Measurements from ENCODE around the gene FIGN. TPM values are rescaled to one million over a fixed set of nuclear protein-coding genes. Genes with fewer than 3 reads are reported as not detected.
A peak's percentile ranks its signal among the peaks of the same experiment; 100 is the strongest.

FIGN gene
- total and polyA plus RNA-seq, 2 of the 13 experiments (the other 11 are each of a cell fraction or from before 2014, with no cell fraction given) = 6.6 to 6.7 TPM

DNA sequence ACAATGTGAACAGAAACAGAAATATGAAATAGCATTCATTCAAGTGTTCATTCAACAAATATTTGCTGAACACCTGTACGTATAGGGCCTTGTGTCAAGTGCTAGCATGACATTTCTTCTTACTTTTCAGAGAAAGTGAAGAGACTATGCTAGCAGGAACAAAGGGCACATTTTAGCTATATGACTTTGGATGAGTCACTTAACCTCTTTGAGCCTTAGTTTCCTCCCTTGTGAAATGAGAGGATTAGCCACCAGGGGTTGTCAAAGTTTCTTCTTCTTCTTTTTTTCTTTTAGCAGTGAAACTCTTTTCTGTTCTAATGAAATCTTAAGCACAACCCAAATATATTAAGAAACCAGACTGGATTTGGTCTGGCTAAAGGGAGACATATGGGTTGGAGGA lies 53.1 kb downstream of the FIGN start:
- 30% methylated on average over 1 of the region's 1 CpG for WGBS (ENCODE audit: low lambda C conversion rate)
- Histone ChIP-seq H3K4me3 (replicated peaks in 1 of 3; ENCODE audit: insufficient read depth in 1 of 3, low read depth in 2 of 3, low read length in 3 of 3) (no peak overlapping the region), H3K79me2 (ENCODE audit: insufficient read depth, low read length) (no peaks in the 10 kb centered on the region), H3K4me1 (ENCODE audit: insufficient read depth, low read length) (peaks cover 13% of the 10 kb centered on the region), H2AFZ (ENCODE audit: low read length) (no peak overlapping the region), H3K27ac (ENCODE audit: extremely low read length, insufficient read depth, low read length) (no peak overlapping the region), H3K9ac (ENCODE audit: insufficient read depth, low read depth, low read length) (no peak overlapping the region), H4K20me1 (ENCODE audit: insufficient read depth, low read length) (no peaks in the 10 kb centered on the region), H3K9me3 (ENCODE audit: low read length) (no peaks in the 10 kb centered on the region), H3K4me2 (ENCODE audit: low read depth, low read length) (no peak overlapping the region), H3K27me3 (ENCODE audit: control insufficient read depth in 1 of 2, insufficient read depth in 2 of 2, low read length in 2 of 2) (no peaks in the 10 kb centered on the region), H3K36me3 (replicated peaks in 1 of 2; ENCODE audit: control insufficient read depth in 1 of 2, insufficient read depth in 2 of 2, low read length in 2 of 2) (no peaks in the 10 kb centered on the region)
- no TSS peak for BruUV-seq (replicated peaks)
- intact Hi-C loops (cut with micrococcal nuclease; ENCODE audit: unreplicated experiment) = no loop called here
- FAIRE-seq = no peak
- ChIA-PET CTCF (ENCODE audit: low intra/inter-chr PET ratio, low total read pairs) (no interaction called here), POLR2A (no interaction called here)
- DNase-seq (ENCODE audit: low spot score) = peak; percentile 56
- in situ Hi-C loops (cut with HindIII; ENCODE audit: extremely low pct_ligation_motif_present, low pct_unique_long_range_greater_than_20kb) = no loop called here
- ATAC-seq = peak; percentile 69
- TF ChIP-seq SOX5 (CRISPR knock-in tag; IDR thresholded peaks at IDR 0.05; ENCODE audit: borderline replicate concordance) = no peak
- TF ChIP-seq, protein P1, sequence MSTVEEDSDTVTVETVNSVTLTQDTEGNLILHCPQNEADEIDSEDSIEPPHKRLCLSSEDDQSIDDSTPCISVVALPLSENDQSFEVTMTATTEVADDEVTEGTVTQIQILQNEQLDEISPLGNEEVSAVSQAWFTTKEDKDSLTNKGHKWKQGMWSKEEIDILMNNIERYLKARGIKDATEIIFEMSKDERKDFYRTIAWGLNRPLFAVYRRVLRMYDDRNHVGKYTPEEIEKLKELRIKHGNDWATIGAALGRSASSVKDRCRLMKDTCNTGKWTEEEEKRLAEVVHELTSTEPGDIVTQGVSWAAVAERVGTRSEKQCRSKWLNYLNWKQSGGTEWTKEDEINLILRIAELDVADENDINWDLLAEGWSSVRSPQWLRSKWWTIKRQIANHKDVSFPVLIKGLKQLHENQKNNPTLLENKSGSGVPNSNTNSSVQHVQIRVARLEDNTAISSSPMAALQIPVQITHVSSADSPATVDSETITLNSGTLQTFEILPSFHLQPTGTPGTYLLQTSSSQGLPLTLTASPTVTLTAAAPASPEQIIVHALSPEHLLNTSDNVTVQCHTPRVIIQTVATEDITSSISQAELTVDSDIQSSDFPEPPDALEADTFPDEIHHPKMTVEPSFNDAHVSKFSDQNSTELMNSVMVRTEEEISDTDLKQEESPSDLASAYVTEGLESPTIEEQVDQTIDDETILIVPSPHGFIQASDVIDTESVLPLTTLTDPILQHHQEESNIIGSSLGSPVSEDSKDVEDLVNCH (CRISPR knock-in tag; IDR thresholded peaks at IDR 0.05) = no peak
- no peak for TF ChIP-seq TBL1XR1 (IDR thresholded peaks at IDR 0.05; ENCODE audit: borderline replicate concordance, low read length, partially characterized antibody)
- no peak for TF ChIP-seq ZBTB21 (CRISPR knock-in tag; IDR thresholded peaks at IDR 0.05)
- no peak for TF ChIP-seq ZFYVE20 (CRISPR knock-in tag; IDR thresholded peaks at IDR 0.05; ENCODE audit: borderline replicate concordance, low read depth)
- TF ChIP-seq ELF3 (CRISPR knock-in tag; IDR thresholded peaks at IDR 0.05) = peak; percentile 24; the same call in 1 of the 2 replicates
- no peak for TF ChIP-seq ZBTB1 (CRISPR knock-in tag; IDR thresholded peaks at IDR 0.05; ENCODE audit: borderline replicate concordance)
- no peak for TF ChIP-seq NR2F2 (IDR thresholded peaks at IDR 0.05; ENCODE audit: borderline replicate concordance, low read depth)
- TF ChIP-seq GATAD2A (CRISPR knock-in tag; IDR thresholded peaks at IDR 0.05) = 0 out of 2 replicates have a peak, but pooled peaks have one; percentile 25
- 0 out of 2 replicates have a peak, but pooled peaks have one; percentile 50 for TF ChIP-seq FOSL1 (CRISPR knock-in tag; IDR thresholded peaks at IDR 0.05; ENCODE audit: borderline replicate concordance)
- no peak for TF ChIP-seq POLR2AphosphoS2 (IDR thresholded peaks at IDR 0.05; ENCODE audit: low read depth, low read length)
- peak in 1 of 2 experiments; percentile 39; a peak in 1 of 4 replicates for TF ChIP-seq EP300 (IDR thresholded peaks at IDR 0.05; ENCODE audit: low read depth in 2 of 2, low read length in 2 of 2)
- TF ChIP-seq EP300 (CRISPR knock-in tag; IDR thresholded peaks at IDR 0.05; ENCODE audit: borderline replicate concordance) = no peak
- no peak for TF ChIP-seq DR1 (CRISPR knock-in tag; IDR thresholded peaks at IDR 0.05)
- TF ChIP-seq BORCS8-MEF2B (CRISPR knock-in tag; IDR thresholded peaks at IDR 0.05) = no peak
- TF ChIP-seq, protein P2, sequence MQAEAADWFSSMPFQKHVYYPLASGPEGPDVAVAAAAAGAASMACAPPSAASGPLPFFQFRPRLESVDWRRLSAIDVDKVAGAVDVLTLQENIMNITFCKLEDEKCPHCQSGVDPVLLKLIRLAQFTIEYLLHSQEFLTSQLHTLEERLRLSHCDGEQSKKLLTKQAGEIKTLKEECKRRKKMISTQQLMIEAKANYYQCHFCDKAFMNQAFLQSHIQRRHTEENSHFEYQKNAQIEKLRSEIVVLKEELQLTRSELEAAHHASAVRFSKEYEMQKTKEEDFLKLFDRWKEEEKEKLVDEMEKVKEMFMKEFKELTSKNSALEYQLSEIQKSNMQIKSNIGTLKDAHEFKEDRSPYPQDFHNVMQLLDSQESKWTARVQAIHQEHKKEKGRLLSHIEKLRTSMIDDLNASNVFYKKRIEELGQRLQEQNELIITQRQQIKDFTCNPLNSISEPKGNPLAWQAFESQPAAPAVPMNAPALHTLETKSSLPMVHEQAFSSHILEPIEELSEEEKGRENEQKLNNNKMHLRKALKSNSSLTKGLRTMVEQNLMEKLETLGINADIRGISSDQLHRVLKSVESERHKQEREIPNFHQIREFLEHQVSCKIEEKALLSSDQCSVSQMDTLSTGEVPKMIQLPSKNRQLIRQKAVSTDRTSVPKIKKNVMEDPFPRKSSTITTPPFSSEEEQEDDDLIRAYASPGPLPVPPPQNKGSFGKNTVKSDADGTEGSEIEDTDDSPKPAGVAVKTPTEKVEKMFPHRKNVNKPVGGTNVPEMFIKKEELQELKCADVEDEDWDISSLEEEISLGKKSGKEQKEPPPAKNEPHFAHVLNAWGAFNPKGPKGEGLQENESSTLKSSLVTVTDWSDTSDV (CRISPR knock-in tag; IDR thresholded peaks at IDR 0.05) = no peak
- TF ChIP-seq, protein P3, sequence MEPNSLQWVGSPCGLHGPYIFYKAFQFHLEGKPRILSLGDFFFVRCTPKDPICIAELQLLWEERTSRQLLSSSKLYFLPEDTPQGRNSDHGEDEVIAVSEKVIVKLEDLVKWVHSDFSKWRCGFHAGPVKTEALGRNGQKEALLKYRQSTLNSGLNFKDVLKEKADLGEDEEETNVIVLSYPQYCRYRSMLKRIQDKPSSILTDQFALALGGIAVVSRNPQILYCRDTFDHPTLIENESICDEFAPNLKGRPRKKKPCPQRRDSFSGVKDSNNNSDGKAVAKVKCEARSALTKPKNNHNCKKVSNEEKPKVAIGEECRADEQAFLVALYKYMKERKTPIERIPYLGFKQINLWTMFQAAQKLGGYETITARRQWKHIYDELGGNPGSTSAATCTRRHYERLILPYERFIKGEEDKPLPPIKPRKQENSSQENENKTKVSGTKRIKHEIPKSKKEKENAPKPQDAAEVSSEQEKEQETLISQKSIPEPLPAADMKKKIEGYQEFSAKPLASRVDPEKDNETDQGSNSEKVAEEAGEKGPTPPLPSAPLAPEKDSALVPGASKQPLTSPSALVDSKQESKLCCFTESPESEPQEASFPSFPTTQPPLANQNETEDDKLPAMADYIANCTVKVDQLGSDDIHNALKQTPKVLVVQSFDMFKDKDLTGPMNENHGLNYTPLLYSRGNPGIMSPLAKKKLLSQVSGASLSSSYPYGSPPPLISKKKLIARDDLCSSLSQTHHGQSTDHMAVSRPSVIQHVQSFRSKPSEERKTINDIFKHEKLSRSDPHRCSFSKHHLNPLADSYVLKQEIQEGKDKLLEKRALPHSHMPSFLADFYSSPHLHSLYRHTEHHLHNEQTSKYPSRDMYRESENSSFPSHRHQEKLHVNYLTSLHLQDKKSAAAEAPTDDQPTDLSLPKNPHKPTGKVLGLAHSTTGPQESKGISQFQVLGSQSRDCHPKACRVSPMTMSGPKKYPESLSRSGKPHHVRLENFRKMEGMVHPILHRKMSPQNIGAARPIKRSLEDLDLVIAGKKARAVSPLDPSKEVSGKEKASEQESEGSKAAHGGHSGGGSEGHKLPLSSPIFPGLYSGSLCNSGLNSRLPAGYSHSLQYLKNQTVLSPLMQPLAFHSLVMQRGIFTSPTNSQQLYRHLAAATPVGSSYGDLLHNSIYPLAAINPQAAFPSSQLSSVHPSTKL (CRISPR knock-in tag; IDR thresholded peaks at IDR 0.05) = peak; percentile 23; the same call in 1 of the 2 replicates
- TF ChIP-seq ATM (IDR thresholded peaks at IDR 0.05; ENCODE audit: borderline replicate concordance) = no peak

All from HepG2 (cell line).